HFF-Myc (cell line): ENCODE data around the gene DCTN2.

Experiments used
- DNase-seq: peaks from one replicate; pipeline ENCODE4 v3.0.0-alpha.2; 2011; ENCODE audit warnings: low read depth; ENCODE audit errors: extremely low read depth
- H3K4me3 ChIP-seq: replicated peaks from 2 replicates; pipeline ENCODE4 v1.5.1; 2011; ENCODE audit warnings: low read depth, mild to moderate bottlenecking, control low read depth, low read length
- CTCF ChIP-seq: IDR thresholded peaks from 2 replicates; pipeline ENCODE4 v1.5.1; 2012; ENCODE audit warnings: mild to moderate bottlenecking, low read depth, low read length, control low read depth; ENCODE audit errors: missing control alignments

Gene DCTN2

DNA sequence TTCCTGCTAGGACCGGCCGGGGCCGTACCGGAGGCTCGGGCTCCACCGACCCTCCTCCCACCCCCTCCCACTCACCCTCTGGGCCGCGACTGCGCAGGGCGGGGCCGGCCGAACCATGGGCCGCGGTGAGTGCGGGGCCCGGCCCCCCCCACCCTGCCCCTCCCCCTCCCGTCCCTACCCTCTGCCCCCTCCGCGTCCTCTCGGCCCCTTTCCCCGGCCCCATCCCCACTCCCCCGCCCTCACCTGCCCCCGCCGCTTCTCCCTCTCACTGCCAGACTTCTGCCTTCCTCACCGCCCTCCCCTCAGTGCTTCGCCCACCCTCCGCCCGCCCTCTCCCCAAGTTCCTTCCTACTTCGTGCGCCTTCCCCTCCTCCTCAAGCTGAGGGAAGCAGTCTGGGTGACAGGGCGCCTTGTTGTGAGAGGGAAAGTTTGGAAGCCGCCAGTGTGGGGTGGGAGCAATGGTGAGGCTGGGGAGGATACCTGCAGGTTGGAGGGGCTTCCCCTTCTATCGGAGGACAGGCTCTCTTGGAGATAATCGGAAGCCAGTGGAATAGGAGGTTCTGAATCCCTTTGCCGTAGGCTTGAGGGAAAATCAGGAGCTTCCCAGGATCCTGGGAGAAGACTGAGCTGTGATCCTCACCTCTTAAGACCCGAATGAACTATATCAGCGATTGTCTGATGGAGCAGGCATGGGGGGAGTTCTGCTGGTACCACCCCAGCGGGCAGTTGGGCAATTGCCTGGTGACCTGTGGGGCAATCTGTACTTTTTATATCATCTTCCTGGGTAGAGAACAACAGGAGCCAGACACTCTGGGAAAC lies 23.9 kb downstream of the DCTN2 start:
- peak overlapping the region; percentile 67 for H3K4me3 ChIP-seq
- no peak for DNase-seq
- no peak for TF ChIP-seq CTCF

- DNase-seq = peak; percentile 75
- no peak for TF ChIP-seq CTCF
- peak within 1 kb of the TSS; percentile 67 for H3K4me3 ChIP-seq
These were observed 24.7 kb downstream of the DCTN2 start, which contains the start of gene MBD6 for GRCh38 chr12:57522011-57522886. MBD6 (plus strand) TSS chr12:57522824; CDS start chr12:57524304, 1,480 bp downstream.

GRCh38 chr12:57521525-57522010 lies 25.4 kb downstream of the DCTN2 start:
- peak overlapping the region; percentile 67 for H3K4me3 ChIP-seq
- no peak for DNase-seq
- no peak for TF ChIP-seq CTCF

DNA sequence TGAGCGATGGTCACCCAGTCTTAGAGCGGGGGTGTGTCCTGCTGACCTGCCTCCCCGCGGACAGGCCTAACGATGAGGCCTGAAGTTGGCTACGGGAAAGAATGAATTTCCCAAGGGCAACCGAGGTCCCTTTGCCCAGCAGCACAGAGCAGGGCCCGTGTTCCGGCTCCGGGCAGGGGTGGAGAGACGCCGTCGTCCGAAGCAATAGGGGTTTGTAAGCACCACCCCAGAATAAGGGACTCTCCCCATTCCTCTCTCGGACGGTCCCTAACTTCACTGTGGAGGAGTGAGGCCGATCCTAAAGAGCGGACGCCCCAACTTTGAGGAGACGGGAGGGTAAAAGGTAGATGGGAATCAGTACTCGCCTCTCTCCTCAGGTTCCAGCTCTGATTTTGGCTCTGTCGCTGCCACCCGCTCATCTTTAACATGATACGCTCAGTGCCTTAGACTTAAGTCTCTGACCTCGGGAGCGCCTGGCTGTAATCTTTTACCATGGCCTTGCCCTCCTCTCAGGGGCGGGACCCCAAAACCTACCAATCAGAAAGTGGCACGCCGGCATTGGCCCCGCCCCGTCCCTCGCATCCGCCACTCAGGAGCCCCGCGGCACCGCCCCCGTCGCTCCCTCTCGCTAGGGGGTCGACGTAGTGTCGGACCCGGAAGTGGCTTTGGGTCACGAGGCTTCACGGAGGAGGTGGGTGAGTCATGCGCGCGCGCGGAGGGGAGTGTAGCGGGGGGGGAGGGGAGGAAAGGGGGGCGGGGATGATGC lies 26.8 kb downstream of the DCTN2 start, which contains the start of gene DDIT3:
TSS of gene DDIT3 (minus strand) at position 462 of the 766 bp plus-strand sequence. CDS start 3,108 bp downstream, outside the sequence.
- peak within 1 kb of the TSS; percentile 69 for H3K4me3 ChIP-seq
- peak; percentile 90 for DNase-seq
- no peak for TF ChIP-seq CTCF

- H3K4me3 ChIP-seq = peak overlapping the region; percentile 69
- DNase-seq = no peak
- no peak for TF ChIP-seq CTCF
These were observed 27.3 kb downstream of the DCTN2 start for GRCh38 chr12:57519796-57520052.

DNA sequence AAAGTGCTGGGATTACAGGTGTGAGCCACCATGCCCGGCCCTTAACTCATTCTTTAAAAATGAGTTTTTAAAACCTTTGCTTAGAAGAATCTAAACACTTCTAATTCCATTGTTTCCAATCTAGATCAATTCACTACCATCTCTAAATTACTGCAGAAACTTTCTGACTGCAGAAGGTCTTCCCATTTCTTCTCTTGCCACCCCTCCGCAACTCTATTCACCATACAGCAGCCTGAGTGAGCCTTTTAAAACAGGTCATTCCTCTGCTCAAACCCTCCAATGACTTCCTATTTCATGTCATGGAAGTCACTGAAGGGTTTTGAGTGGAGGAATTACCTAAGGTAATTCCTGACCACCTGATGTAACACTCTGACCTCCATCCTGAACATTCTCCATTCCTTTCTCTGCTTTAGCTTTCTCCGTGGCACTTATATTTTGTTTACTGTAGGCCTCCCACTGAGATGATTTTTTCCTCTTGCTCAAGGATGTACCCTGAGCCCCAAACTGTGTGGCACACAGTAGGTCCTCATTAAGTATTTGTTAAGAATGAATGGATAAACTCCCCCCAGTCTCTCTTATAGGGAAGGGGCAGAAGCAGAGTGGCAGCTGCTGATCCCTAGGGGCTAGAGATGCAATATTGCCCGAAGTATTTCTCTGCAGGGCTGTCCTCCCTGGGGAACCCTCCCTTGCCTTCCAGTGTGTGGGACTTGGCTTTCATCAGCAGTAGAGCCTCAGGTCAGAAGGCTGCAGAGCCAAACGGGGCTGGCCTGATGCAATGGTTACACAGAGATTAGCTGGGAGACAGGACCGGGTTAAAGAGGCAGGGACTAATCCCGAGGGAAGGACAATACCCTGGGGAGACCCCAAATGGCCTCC lies 27.8 kb downstream of the DCTN2 start:
- H3K4me3 ChIP-seq = peak overlapping the region; percentile 69
- DNase-seq = no peak
- TF ChIP-seq CTCF = no peak
